ENCODE data around the gene GRK4.

The GRK4 gene

GRCh38 chr4:3062471-3062870 lies 99.1 kb downstream of the GRK4 start:
- peaks cover 3 to 6% of the 10 kb centered on the region in 2 donors for H3K9me3 ChIP-seq (replicated peaks in 1 of 2; ENCODE audit: control insufficient read depth in 2 of 2, insufficient read depth in 1 of 2, low read depth in 1 of 2, low read length in 2 of 2)
- no peak overlapping the region for H2AK5ac ChIP-seq (ENCODE audit: low read depth, low read length)
- no peak overlapping the region for H2BK15ac ChIP-seq (ENCODE audit: low read length)
- no peak overlapping the region for H2AFZ ChIP-seq (ENCODE audit: low read length)
- H3K4me3 ChIP-seq (ENCODE audit: low read length in 2 of 2), result no peak overlapping the region
- no peak overlapping the region for H4K91ac ChIP-seq (ENCODE audit: low read depth, low read length, poor library complexity)
- no peaks in the 10 kb centered on the region for H3K79me1 ChIP-seq (ENCODE audit: low read depth, low read length)
- H3K14ac ChIP-seq (ENCODE audit: low read length), result no peak overlapping the region
- DNase-seq (ENCODE audit: low spot score), result no peak
- H3K4me2 ChIP-seq (ENCODE audit: insufficient read depth, low read length, poor library complexity, severe bottlenecking), result no peak overlapping the region
- H3K27me3 ChIP-seq (ENCODE audit: control insufficient read depth in 3 of 3, insufficient read depth in 3 of 3, low read depth in 1 of 3, low read length in 3 of 3), result peaks cover 0 to 4% (median 0%) of the 10 kb centered on the region in 3 experiments
- H4K8ac ChIP-seq (ENCODE audit: low read depth, low read length), result no peak overlapping the region
- peak overlapping the region; percentile 75 for H3K23ac ChIP-seq (ENCODE audit: low read depth, low read length, poor library complexity)
- no peak overlapping the region for H2BK120ac ChIP-seq (ENCODE audit: low read depth, low read length)
- H3K36me3 ChIP-seq (replicated peaks in 1 of 2; ENCODE audit: control insufficient read depth in 2 of 2, insufficient read depth in 2 of 2, low read length in 2 of 2), result no peaks in the 10 kb centered on the region
- peaks cover 0 to 2% of the 10 kb centered on the region in 2 donors for H3K4me1 ChIP-seq (ENCODE audit: control insufficient read depth in 2 of 2, insufficient read depth in 1 of 2, low read depth in 1 of 2, low read length in 2 of 2)
- H2BK12ac ChIP-seq (ENCODE audit: low read length), result no peak overlapping the region
- H3K4ac ChIP-seq (ENCODE audit: low read length), result no peak overlapping the region
- H3K27ac ChIP-seq (replicated peaks; ENCODE audit: low read length), result no peak overlapping the region
- no peak overlapping the region for H3K18ac ChIP-seq (ENCODE audit: low read length)
- H2BK5ac ChIP-seq (ENCODE audit: low read length), result peak overlapping the region; percentile 29
- H3K9ac ChIP-seq (ENCODE audit: low read depth, low read length, poor library complexity), result no peak overlapping the region
- WGBS, 2 donors (ENCODE audit: extremely low coverage in 2 of 2, insufficient read length in 2 of 2, insufficient replicate concordance in 1 of 2), result no CpG with 5 or more reads among the region's 12 CpGs

DNA sequence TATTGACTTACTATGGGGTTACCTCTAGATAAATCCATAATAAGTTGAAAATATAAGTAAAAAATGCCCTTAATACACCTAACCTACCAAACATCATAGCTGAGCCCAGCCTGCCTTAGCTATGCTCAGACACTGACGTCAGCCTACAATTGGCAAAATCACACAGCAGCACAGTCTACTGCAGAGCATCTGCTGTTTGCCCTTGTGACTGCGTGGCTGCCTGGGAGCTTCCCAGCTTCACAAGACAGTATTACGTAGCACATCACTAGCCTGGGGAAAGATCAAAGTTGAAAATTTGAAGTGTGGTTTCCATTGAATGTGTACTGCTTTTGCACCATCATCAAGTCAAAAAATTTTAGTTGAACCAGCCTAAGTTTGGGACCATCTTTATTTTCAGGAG lies 102.2 kb downstream of the GRK4 start:
- Histone ChIP-seq H4K91ac (ENCODE audit: low read depth, low read length, poor library complexity) (no peak overlapping the region), H3K9ac (ENCODE audit: low read depth, low read length, poor library complexity) (peak overlapping the region; percentile 24), H3K4ac (ENCODE audit: low read length) (no peak overlapping the region), H3K27me3 (ENCODE audit: control insufficient read depth in 3 of 3, insufficient read depth in 3 of 3, low read depth in 1 of 3, low read length in 3 of 3) (peaks cover 0 to 4% (median 0%) of the 10 kb centered on the region in 3 experiments), H3K4me1 (ENCODE audit: control insufficient read depth in 2 of 2, insufficient read depth in 1 of 2, low read depth in 1 of 2, low read length in 2 of 2) (peaks cover 0 to 3% of the 10 kb centered on the region in 2 donors), H3K79me1 (ENCODE audit: low read depth, low read length) (no peaks in the 10 kb centered on the region), H2BK12ac (ENCODE audit: low read length) (no peak overlapping the region), H3K4me2 (ENCODE audit: insufficient read depth, low read length, poor library complexity, severe bottlenecking) (no peak overlapping the region), H4K8ac (ENCODE audit: low read depth, low read length) (no peak overlapping the region), H3K9me3 (replicated peaks in 1 of 2; ENCODE audit: control insufficient read depth in 2 of 2, insufficient read depth in 1 of 2, low read depth in 1 of 2, low read length in 2 of 2) (peaks cover 3 to 6% of the 10 kb centered on the region in 2 donors), H2AK5ac (ENCODE audit: low read depth, low read length) (no peak overlapping the region), H3K14ac (ENCODE audit: low read length) (no peak overlapping the region), H3K36me3 (replicated peaks in 1 of 2; ENCODE audit: control insufficient read depth in 2 of 2, insufficient read depth in 2 of 2, low read length in 2 of 2) (no peaks in the 10 kb centered on the region), H2AFZ (ENCODE audit: low read length) (no peak overlapping the region), H2BK5ac (ENCODE audit: low read length) (no peak overlapping the region), H2BK15ac (ENCODE audit: low read length) (no peak overlapping the region), H3K4me3 (ENCODE audit: low read length in 2 of 2) (no peak overlapping the region), H2BK120ac (ENCODE audit: low read depth, low read length) (no peak overlapping the region), H3K23ac (ENCODE audit: low read depth, low read length, poor library complexity) (no peak overlapping the region), H3K18ac (ENCODE audit: low read length) (no peak overlapping the region), H3K27ac (replicated peaks; ENCODE audit: low read length) (no peak overlapping the region)
- no CpG with 5 or more reads among the region's 3 CpGs for WGBS, 2 donors (ENCODE audit: extremely low coverage in 2 of 2, insufficient read length in 2 of 2, insufficient replicate concordance in 1 of 2)
- no peak for DNase-seq (ENCODE audit: low spot score)

DNA sequence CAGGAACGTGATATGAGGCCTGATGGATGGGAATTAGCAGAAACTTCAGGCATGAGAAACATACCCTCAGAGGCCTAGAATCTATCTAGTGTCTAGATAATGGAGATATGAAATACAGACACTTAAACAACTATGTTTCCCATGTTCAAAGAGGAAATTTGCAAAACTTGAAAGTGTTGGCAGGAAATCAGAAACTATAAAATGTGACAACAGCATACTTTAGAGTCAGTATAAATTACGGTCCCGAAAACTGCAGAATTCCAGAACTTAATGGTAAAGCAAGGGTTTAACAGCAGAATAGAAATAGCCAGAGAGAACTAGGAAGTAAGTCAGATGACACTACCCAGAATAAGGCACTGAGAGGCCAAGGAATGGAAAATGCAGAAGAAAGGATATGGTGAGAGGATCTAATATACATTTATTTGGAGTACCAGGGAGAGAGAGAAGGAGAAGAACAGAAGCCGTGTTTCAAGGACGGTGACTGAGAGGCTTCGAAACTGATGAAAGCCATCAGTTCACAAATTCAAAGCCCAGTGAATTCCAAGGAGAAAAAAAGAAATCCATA lies 103.5 kb downstream of the GRK4 start:
- Histone ChIP-seq H4K91ac (ENCODE audit: low read depth, low read length, poor library complexity) (no peak overlapping the region), H3K4ac (ENCODE audit: low read length) (no peak overlapping the region), H3K4me3 (ENCODE audit: low read length in 2 of 2) (no peak overlapping the region), H2BK15ac (ENCODE audit: low read length) (no peak overlapping the region), H3K9me3 (replicated peaks in 1 of 2; ENCODE audit: control insufficient read depth in 2 of 2, insufficient read depth in 1 of 2, low read depth in 1 of 2, low read length in 2 of 2) (peaks cover 3 to 6% of the 10 kb centered on the region in 2 donors), H3K14ac (ENCODE audit: low read length) (no peak overlapping the region), H2BK12ac (ENCODE audit: low read length) (no peak overlapping the region), H2AK5ac (ENCODE audit: low read depth, low read length) (no peak overlapping the region), H3K9ac (ENCODE audit: low read depth, low read length, poor library complexity) (no peak overlapping the region), H4K8ac (ENCODE audit: low read depth, low read length) (no peak overlapping the region), H3K4me1 (ENCODE audit: control insufficient read depth in 2 of 2, insufficient read depth in 1 of 2, low read depth in 1 of 2, low read length in 2 of 2) (peaks cover 0 to 3% of the 10 kb centered on the region in 2 donors), H3K36me3 (replicated peaks in 1 of 2; ENCODE audit: control insufficient read depth in 2 of 2, insufficient read depth in 2 of 2, low read length in 2 of 2) (no peaks in the 10 kb centered on the region), H2BK120ac (ENCODE audit: low read depth, low read length) (no peak overlapping the region), H2BK5ac (ENCODE audit: low read length) (no peak overlapping the region), H3K79me1 (ENCODE audit: low read depth, low read length) (no peaks in the 10 kb centered on the region), H3K27me3 (ENCODE audit: control insufficient read depth in 3 of 3, insufficient read depth in 3 of 3, low read depth in 1 of 3, low read length in 3 of 3) (peaks cover 0 to 4% (median 0%) of the 10 kb centered on the region in 3 experiments), H3K27ac (replicated peaks; ENCODE audit: low read length) (no peak overlapping the region), H2AFZ (ENCODE audit: low read length) (no peak overlapping the region), H3K18ac (ENCODE audit: low read length) (no peak overlapping the region), H3K23ac (ENCODE audit: low read depth, low read length, poor library complexity) (no peak overlapping the region), H3K4me2 (ENCODE audit: insufficient read depth, low read length, poor library complexity, severe bottlenecking) (no peak overlapping the region)
- no CpG with 5 or more reads among the region's 6 CpGs for WGBS, 2 donors (ENCODE audit: extremely low coverage in 2 of 2, insufficient read length in 2 of 2, insufficient replicate concordance in 1 of 2)
- DNase-seq (ENCODE audit: low spot score), result no peak

- Histone ChIP-seq H2AFZ (ENCODE audit: low read length) (no peak overlapping the region), H2BK12ac (ENCODE audit: low read length) (no peak overlapping the region), H3K27me3 (ENCODE audit: control insufficient read depth in 3 of 3, insufficient read depth in 3 of 3, low read depth in 1 of 3, low read length in 3 of 3) (peaks cover 0 to 4% (median 0%) of the 10 kb centered on the region in 3 experiments), H3K4me3 (ENCODE audit: low read length in 2 of 2) (no peak overlapping the region), H3K18ac (ENCODE audit: low read length) (no peak overlapping the region), H3K4me2 (ENCODE audit: insufficient read depth, low read length, poor library complexity, severe bottlenecking) (no peak overlapping the region), H3K23ac (ENCODE audit: low read depth, low read length, poor library complexity) (no peak overlapping the region), H3K4me1 (ENCODE audit: control insufficient read depth in 2 of 2, insufficient read depth in 1 of 2, low read depth in 1 of 2, low read length in 2 of 2) (peaks cover 0 to 3% of the 10 kb centered on the region in 2 donors), H3K9me3 (replicated peaks in 1 of 2; ENCODE audit: control insufficient read depth in 2 of 2, insufficient read depth in 1 of 2, low read depth in 1 of 2, low read length in 2 of 2) (peaks cover 3 to 6% of the 10 kb centered on the region in 2 donors), H3K36me3 (replicated peaks in 1 of 2; ENCODE audit: control insufficient read depth in 2 of 2, insufficient read depth in 2 of 2, low read length in 2 of 2) (no peaks in the 10 kb centered on the region), H4K8ac (ENCODE audit: low read depth, low read length) (no peak overlapping the region), H2BK15ac (ENCODE audit: low read length) (no peak overlapping the region), H3K9ac (ENCODE audit: low read depth, low read length, poor library complexity) (no peak overlapping the region), H2BK120ac (ENCODE audit: low read depth, low read length) (no peak overlapping the region), H3K27ac (replicated peaks; ENCODE audit: low read length) (no peak overlapping the region), H2BK5ac (ENCODE audit: low read length) (no peak overlapping the region), H2AK5ac (ENCODE audit: low read depth, low read length) (no peak overlapping the region), H4K91ac (ENCODE audit: low read depth, low read length, poor library complexity) (no peak overlapping the region), H3K4ac (ENCODE audit: low read length) (no peak overlapping the region), H3K14ac (ENCODE audit: low read length) (no peak overlapping the region), H3K79me1 (ENCODE audit: low read depth, low read length) (no peaks in the 10 kb centered on the region)
- WGBS, 2 donors (ENCODE audit: extremely low coverage in 2 of 2, insufficient read length in 2 of 2, insufficient replicate concordance in 1 of 2), result no CpG with 5 or more reads among the region's 6 CpGs
- no peak for DNase-seq (ENCODE audit: low spot score)
These were observed 104.2 kb downstream of the GRK4 start for GRCh38 chr4:3067473-3068001.
